Spleen (tissue), 11 donors: ENCODE results near the gene ALAD. TPM values are rescaled to one million over a fixed set of nuclear protein-coding genes. Genes with fewer than 3 reads are reported as not detected.

ENCODE experiments used
- DNase-seq: peaks from one replicate; pipeline ENCODE4 v3.0.0-alpha.2; 2020
- H3K27ac ChIP-seq, 8 donors: fragments of 200-600 bp; sonication (generic) in 7 of 8; 1 replicate in 4 of 8; 2 replicates in 4 of 8; pipeline versions ENCODE4 v1.5.0 to v1.8.0; 2016 to 2021; ENCODE audit warnings: inconsistent platforms in 4 of 8, mild to moderate bottlenecking in 4 of 8, moderate library complexity in 1 of 8
- H3K27me3 ChIP-seq, 7 donors: fragments of 200-600 bp; sonication (generic) in 6 of 7; replicated peaks in 1 of 7; 1 replicate in 4 of 7; 2 replicates in 3 of 7; pipeline versions ENCODE4 v1.5.0 to v1.8.0; 2016 to 2021; ENCODE audit warnings: inconsistent platforms in 3 of 7, mild to moderate bottlenecking in 1 of 7
- H3K36me3 ChIP-seq, 6 donors: fragments of 200-600 bp; sonication (generic) in 5 of 6; 1 replicate in 4 of 6; 2 replicates in 2 of 6; pipeline versions ENCODE4 v1.5.0 to v1.8.0; 2016 to 2021; ENCODE audit warnings: inconsistent platforms in 2 of 6
- H3K4me1 ChIP-seq, 6 donors: fragments of 200-600 bp; sonication (generic) in 5 of 6; 1 replicate in 3 of 6; 2 replicates in 3 of 6; pipeline versions ENCODE4 v1.5.0 to v1.8.0; 2016 to 2021; ENCODE audit warnings: inconsistent platforms in 3 of 6
- H3K4me3 ChIP-seq, 8 donors: fragments of 200-600 bp; sonication (generic) in 7 of 8; 1 replicate in 4 of 8; 2 replicates in 4 of 8; pipeline versions ENCODE4 v1.5.0 to v1.8.0; 2016 to 2021; ENCODE audit warnings: inconsistent platforms in 4 of 8, mild to moderate bottlenecking in 4 of 8, moderate library complexity in 2 of 8
- H3K9me3 ChIP-seq, 8 donors: fragments of 200-600 bp; sonication (generic) in 7 of 8; 1 replicate in 4 of 8; 2 replicates in 4 of 8; pipeline versions ENCODE4 v1.5.0 to v1.8.0; 2016 to 2021; ENCODE audit warnings: inconsistent platforms in 4 of 8
- CTCF ChIP-seq, 11 experiments: fragments of 200-600 bp in 7 of 11; fragments of 450-650 bp in 4 of 11; sonication (generic) in 4 of 11; IDR thresholded peaks in 8 of 11; conservative IDR thresholded peaks in 3 of 11; 1 replicate in 7 of 11; 2 replicates in 4 of 11; pipeline versions ENCODE4 v1.4.0 to v1.8.0; 2016 to 2021; ENCODE audit warnings: antibody characterized with exemption in 11 of 11, inconsistent platforms in 4 of 11, mild to moderate bottlenecking in 1 of 11
- POLR2A ChIP-seq, 3 donors: fragments of 450-650 bp; IDR thresholded peaks; one replicate each; pipeline ENCODE4 v1.5.1; 2017; ENCODE audit warnings: antibody characterized with exemption in 3 of 3, mild to moderate bottlenecking in 1 of 3
- POLR2AphosphoS5 ChIP-seq, 3 donors: sonication (generic); formaldehyde crosslinking; IDR thresholded peaks; one replicate each; pipeline ENCODE4 v1.5.1; 2017; ENCODE audit warnings: antibody characterized with exemption in 3 of 3
- WGBS, 5 donors: extraction: QIAGEN DNeasy Blood & Tissue Kit in 3 of 5; methylation state at CpG; one replicate each; pipeline versions ENCODE4 v1.1.5 to v1.1.7; 2013 to 2018; 5-methylcytosine and 5-hydroxymethylcytosine counted together
- intact Hi-C: fragments of 100-400 bp; cut with DNase I; formaldehyde crosslinking; loops from one replicate; pipeline ENCODE4 v1.15.0; 2023; ENCODE audit warnings: low total_unique reads
- polyA plus RNA-seq, 3 donors: library from polyadenylated mRNA; stranded (reverse); fragments of 200-250 nt; gene quantifications; one replicate each; pipeline ENCODE4 v1.2.1, GENCODE V29; 2013
- total RNA-seq, 7 donors: library from RNA; depleted of rRNA in 3 of 7; stranded (reverse); fragments of >200 nt in 3 of 7; fragmentation: NEBNext Ultra II Directional in 4 of 7; extraction: Animal tissue kit (Norgen Biotek cat#: 25700) in 4 of 7; gene quantifications; one replicate each; pipeline versions ENCODE4 v1.1.0 to v1.2.1, GENCODE V29; 2016 to 2021
- donor health status: healthy with polysubstance abuse.
- donor health status: DM: no; HTN: no; CAD: no; lungs with moderate emphysema.
- donor health status: DM: no; HTN: no; CAD: no.
- donor health status: Bipolar disorder and iron deficiency.
- donor health status: healthy.
- donor health status: DM: no; HTN: no; CAD: no.
- donor health status: DM: yes; HTN: yes; CAD: no.

ALAD gene
- total and polyA plus RNA-seq, 10 donors: 14.4 to 31.1 (median 25.5) TPM

- intact Hi-C loops: no loop called here
- Histone ChIP-seq H3K4me3 (peak within 1 kb of the TSS; percentile 58 to 90 (median 73)), H3K36me3 (peaks cover 0 to 33% (median 22%) of the 10 kb centered on the region in 6 donors), H3K4me1 (peaks cover 0 to 32% (median 17%) of the 10 kb centered on the region in 6 donors), H3K9me3 (no peaks in the 10 kb centered on the region), H3K27ac (peak within 1 kb of the TSS; percentile 44 to 90 (median 85)), H3K27me3 (no peaks in the 10 kb centered on the region)
- TF ChIP-seq POLR2AphosphoS5 (IDR thresholded peaks at IDR 0.05) (peak; percentile 92 to 95 (median 93)), CTCF (IDR thresholded peaks at IDR 0.05 in 8 of 11, conservative IDR thresholded peaks at IDR 0.05 in 3 of 11) (peak in 1 of 11 experiments; percentile 17), POLR2A (IDR thresholded peaks at IDR 0.05) (peak in 1 of 3 donors; percentile 76)
- peak; percentile 96 for DNase-seq
- 1 to 2% (median 1%) methylated on average over 40 to 74 of the region's 74 CpGs for WGBS, 5 donors
Measured at GRCh38 chr9:113376634-113377567, 24.2 kb downstream of the ALAD start, which contains the start of gene HDHD3. Gene HDHD3, minus strand, starts transcription at chr9:113376986. Its CDS starts 2,632 bp downstream, at chr9:113374354.

- Histone ChIP-seq H3K27ac (peak overlapping the region in 2 of 8 donors; percentile 5 to 14), H3K36me3 (peaks cover 0 to 33% (median 22%) of the 10 kb centered on the region in 6 donors), H3K4me3 (peak overlapping the region in 6 of 8 donors; percentile 65 to 90 (median 80)), H3K27me3 (no peaks in the 10 kb centered on the region), H3K9me3 (no peaks in the 10 kb centered on the region), H3K4me1 (peaks cover 0 to 28% (median 17%) of the 10 kb centered on the region in 6 donors)
- 82 to 91% (median 88%) methylated on average over 6 of the region's 6 CpGs for WGBS, 5 donors
- intact Hi-C loops: no loop called here
- peak; percentile 33 for DNase-seq
- TF ChIP-seq POLR2AphosphoS5 (IDR thresholded peaks at IDR 0.05) (no peak), POLR2A (IDR thresholded peaks at IDR 0.05) (no peak), CTCF (IDR thresholded peaks at IDR 0.05 in 8 of 11, conservative IDR thresholded peaks at IDR 0.05 in 3 of 11) (no peak)
Measured at GRCh38 chr9:113375057-113376023, 25.7 kb downstream of the ALAD start.

GRCh38 chr9:113373676-113374392 lies 27.2 kb downstream of the ALAD start:
- WGBS, 5 donors: 91 to 95% (median 93%) methylated on average over 7 to 24 of the region's 24 CpGs
- intact Hi-C loops: no loop called here
- H3K4me1 ChIP-seq: peaks cover 0 to 28% (median 17%) of the 10 kb centered on the region in 6 donors
- H3K27me3 ChIP-seq: no peaks in the 10 kb centered on the region
- DNase-seq: peak; percentile 72
- no peak overlapping the region for H3K27ac ChIP-seq
- H3K4me3 ChIP-seq: no peak overlapping the region
- TF ChIP-seq POLR2AphosphoS5 (IDR thresholded peaks at IDR 0.05) (peak in 1 of 3 donors; percentile 16), CTCF (IDR thresholded peaks at IDR 0.05 in 8 of 11, conservative IDR thresholded peaks at IDR 0.05 in 3 of 11) (no peak)
- H3K9me3 ChIP-seq: no peaks in the 10 kb centered on the region
- peaks cover 0 to 33% (median 22%) of the 10 kb centered on the region in 6 donors for H3K36me3 ChIP-seq
